SH-SY5Y (cell line): ENCODE measurements around the gene TLE2.

ENCODE experiments used
- GATA2 ChIP-seq: IDR thresholded peaks from 2 replicates; pipeline ENCODE4 v1.6.1; 2011; ENCODE audit warnings: mild to moderate bottlenecking, low read depth, low read length
- GATA3 ChIP-seq: IDR thresholded peaks from 2 replicates; pipeline ENCODE4 v1.6.1; 2011; ENCODE audit warnings: low read depth, mild to moderate bottlenecking, low read length, moderate library complexity

DNA sequence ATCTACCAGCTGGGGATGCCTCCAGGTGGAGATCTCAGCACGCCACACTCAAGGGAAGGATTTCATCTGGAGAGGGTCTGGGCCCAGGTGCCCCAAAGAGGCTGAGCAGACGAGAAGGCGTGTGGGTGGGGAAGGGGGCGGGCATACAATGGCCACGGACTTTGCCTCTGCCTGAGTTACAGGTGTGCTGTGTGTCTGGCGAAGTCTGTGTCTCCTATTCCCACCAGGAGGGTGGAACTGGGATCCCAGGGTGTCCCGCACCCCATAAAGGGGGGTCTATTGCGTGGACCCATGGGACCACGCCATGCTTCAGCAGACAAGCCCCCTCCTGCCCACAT is 3.6 kb downstream of the TLE2 start:
- TF ChIP-seq GATA3 (no peak), GATA2 (no peak)
